ENCODE data around the gene SELENOI.

Gene SELENOI

DNA sequence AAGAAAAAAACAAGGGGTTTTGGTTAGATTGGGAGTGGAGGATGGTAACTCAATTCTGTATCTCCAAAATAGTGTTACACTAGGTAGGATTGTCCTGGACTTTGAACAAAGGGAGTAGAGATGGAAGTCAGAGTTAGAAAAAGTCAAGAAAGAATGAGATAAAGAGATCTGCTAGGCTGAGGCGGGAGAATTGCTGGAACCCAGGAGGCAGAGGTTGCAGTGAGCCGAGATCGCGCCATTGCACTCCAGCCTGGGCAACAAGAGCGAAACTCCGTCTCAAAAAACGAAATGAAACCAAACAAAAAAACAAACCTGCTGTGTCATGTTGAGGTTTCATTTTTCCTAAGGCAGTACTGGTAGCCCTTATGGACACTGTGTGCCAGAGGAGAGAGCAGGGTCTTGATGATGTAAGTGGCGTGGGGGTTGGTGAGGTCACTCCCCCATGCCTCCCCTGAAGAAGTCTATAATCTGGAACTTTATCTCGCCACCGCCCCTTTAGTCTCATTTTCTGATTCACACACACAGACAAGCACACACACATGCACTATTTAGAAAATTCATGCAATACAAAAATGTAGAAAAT is 66.2 kb downstream of the SELENOI start:
- no peak for DNase-seq (ENCODE audit: low spot score)

DNA sequence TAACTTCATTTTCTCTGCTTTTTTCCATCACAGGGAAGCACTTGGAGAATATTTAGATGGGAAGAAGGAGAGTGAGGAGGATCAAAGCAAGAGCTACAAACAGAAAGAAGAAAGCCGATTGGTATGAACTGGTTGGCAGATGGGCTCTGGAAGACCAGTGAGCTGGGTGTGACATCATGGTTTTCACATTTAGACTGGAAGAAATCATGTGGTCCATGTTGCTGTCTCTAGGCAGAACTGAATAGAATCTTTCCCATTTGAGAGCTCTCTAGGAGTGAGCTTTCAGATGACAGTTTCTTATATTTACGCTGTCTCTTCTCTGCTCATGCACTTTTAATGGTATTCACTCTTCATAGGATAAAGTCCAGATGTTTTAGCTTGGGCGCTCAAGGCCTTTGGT is 68.4 kb downstream of the SELENOI start:
- no peak for DNase-seq (ENCODE audit: low spot score)

DNA sequence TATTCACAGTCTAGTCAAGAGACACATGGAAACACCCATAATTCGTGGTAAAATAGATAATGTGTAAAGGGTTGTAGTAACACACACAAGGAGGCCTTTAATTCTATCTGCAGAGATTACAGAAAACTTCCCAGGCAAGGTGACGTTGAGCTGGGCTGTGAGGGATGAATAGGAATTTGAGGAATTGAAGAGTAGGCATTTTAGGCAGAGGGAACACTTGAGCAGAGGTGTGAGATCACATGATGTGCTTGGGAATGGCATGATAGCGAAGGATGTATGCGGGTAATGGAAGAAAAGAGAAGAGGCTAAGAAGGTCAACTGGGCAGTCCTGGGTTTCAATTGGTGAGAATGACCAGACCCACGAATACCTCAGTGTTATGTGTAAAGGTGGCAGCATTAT is 76.0 kb downstream of the SELENOI start:
- no peak for DNase-seq (ENCODE audit: low spot score)

DNA sequence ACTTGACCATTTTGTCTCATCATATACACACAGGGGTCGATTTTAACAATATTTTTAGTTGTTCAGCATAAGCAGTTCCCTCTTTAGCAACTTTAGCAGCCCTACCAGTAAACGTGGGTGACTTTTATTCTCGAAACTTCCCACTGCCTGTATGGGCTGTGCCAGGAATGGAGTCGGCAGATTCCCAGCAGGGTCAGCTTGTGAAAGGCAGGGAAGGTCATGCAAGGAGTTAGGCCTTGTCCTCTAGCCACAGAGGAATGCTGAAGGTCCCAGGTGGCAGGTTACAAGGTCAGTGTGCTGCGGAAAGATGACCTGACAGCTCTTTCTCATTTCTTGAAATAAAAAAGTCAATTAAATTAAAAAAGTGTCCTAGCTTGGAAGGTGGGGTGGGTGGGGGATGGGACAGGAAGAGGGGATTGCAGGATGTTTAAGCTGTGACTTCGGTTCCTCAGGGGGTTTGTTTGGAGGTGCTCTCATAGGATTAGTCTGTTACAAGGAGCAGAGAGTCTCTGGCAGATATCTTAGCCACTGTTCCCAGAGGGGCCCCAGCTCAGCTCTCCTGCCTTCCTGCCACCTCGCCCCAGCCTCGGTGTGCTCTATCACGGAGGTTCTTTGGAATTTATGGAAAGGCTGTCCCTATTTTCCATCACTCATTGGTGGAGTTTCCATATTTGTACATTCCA is 77.1 kb downstream of the SELENOI start:
- no peak for DNase-seq (ENCODE audit: low spot score)

DNA sequence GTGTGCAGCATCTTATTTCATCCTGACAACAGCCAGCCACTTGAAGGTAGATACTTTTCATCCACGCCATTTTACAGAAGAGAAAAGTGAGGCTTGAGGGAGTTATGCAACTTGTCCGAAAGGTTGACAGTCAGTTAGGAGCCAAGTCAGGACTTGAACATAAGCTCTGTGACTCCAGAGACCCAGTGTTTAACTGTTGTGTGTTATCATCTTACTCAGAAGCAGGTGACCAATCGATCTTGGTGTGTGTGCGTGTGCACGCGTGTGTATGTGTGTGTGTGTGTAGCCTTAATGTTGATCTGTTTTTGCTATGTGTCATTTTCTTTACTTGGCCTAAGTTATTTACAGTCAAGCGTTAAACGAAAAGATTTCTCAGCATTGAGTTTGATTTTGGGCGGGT is 77.8 kb downstream of the SELENOI start:
- DNase-seq (ENCODE audit: low spot score) = no peak

DNA sequence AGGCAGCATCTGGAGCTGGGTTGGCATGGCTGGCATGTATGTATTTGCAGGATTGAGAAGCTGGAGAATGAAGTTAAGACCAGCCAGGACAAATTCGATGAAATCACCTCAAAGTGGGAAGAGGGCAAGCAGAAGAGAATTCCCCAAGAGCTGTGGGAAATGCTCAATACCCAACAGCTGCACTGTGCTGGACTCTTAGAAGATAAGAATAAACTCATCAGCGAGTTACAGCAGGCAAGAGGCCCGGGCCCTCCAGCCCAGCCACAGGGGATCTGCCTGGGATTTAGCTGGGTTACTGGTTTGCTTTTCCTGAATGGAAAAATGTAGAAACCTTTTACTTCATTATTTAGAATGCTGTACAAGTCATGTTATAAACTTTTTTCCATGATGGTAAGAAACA is 78.3 kb downstream of the SELENOI start:
- DNase-seq (ENCODE audit: low spot score) = no peak

DNA sequence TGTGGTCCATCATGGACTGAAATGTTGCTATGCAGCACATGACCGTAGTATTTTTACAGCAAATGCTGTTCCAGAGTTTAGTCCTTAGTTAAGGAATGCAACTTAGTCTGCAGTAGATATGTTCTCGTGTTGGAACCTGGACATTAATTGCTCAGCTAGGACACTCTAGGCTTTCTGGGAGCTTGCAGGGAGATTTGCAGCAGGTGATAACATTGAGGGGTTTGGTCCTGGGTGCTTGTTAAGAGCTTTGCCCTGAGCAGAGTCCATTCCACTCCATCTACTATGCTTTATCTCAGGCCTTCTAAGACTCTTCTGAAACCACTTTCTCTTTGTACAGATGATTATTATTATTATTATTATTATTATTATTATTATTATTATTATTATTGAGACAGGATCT is 82.9 kb downstream of the SELENOI start:
- no peak for DNase-seq (ENCODE audit: low spot score)

DNA sequence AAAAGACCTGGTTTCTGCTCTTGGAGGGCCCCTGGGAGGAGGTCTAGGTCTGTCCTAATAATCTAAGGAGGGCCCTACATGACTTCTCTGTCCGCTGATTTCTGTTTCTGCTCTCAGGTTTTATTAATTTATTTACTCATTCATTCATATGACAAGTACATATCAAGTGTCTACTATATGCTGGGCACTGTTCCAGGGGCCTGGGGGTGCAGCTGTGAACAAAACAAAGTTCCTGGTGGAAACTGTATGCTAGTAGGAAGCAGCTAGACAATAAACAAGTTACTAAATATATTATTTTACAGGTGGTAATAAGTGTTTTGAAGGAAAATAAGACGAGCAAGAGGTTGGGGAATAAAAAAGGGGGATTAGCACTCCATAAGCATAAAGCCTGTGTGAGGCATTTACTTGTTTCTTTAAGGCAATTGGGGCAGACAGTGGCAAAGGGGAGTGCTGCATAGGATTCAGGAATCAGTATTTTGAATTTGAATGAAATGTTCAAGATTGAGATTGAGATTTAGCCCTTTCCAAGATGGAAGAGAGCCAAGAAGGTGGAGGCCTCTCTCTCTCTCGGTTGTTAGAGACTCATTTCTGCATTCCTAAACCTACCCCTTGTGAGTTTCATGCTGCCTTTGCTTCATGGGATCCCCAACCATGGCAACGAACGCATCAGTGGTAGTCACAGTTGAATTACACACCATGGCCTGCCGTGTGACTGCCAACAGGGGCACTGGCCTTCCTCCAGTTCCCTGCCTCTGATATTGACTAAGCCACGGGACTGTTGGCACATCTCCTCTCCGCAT is 84.0 kb downstream of the SELENOI start:
- DNase-seq (ENCODE audit: low spot score) = no peak

DNA sequence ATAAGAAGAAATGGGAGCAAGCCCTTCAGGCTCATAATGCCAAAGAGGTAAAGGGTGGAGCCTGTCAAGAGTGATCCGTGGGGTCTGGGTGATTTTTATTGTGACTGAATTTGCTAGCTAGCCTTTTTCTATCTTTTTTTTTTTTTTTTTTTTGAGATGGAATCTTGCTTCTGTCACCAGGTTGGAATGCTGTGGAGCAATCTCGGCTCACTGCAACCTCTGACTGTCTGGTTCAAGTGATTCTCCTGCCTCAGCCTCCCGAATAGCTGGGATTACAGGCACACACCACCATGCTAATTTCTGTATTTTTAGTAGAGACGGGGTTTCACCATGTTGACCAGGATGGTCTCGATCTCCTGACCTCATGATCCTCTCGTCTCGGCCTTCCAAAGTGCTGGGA is 84.9 kb downstream of the SELENOI start:
- DNase-seq (ENCODE audit: low spot score) = no peak

DNA sequence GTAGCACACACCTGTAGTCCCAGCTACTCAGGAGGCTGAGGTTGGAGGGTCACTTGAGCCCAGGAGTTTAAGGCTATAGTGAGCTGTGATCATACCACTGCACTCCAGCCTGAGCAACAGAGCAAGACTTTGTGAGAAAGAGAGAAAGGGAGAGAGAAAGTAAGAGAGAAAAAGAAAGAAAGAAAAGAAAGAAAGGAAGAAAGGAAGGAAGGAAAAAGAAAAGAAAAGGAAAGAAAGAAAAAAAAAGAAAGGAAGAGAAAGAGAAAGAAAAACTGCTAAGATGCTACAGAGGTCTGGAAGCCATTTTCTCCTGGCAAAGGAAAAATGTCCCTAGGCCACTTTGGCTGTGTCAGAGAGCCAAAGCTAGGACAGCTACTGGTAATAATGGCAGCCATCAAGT is 86.4 kb downstream of the SELENOI start:
- DNase-seq (ENCODE audit: low spot score) = no peak

DNA sequence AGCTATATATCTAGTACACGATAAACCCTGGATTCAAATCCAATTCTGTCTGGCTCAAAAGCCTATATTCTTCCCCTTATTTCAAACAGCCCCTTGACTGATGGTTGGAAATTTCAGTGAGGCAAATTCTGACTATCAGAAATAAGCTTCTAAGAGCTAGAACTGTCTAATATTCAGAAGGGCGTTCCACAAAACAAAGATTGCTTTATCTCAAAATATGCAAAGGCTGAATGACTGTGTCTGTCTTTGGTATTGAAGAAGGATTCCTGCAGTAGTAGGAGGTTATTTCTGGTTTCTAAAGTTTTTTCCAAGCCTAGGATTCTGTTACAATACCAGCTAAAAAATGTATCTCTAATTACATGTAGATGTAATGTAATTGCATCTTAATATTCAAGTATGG is 86.9 kb downstream of the SELENOI start:
- no peak for DNase-seq (ENCODE audit: low spot score)

DNA sequence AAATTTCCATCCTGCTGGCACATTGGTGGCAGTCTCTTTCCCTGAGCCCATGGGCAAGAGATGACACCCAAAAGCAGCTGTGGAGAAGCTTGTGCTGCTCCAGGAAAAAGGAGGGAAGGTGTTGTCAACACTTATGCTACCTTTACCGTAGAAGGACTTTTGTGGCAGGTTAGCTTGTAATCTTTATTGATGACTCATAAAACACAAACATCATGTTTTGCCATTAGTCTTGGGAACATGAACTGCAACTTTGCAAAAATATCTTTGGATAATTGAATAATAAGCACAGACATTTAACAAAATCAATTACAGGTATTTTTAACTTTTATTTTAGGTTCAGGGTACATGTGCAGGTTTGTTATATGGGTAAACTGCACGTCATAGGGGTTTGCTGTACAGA is 89.2 kb downstream of the SELENOI start:
- DNase-seq (ENCODE audit: low spot score) = no peak

DNA sequence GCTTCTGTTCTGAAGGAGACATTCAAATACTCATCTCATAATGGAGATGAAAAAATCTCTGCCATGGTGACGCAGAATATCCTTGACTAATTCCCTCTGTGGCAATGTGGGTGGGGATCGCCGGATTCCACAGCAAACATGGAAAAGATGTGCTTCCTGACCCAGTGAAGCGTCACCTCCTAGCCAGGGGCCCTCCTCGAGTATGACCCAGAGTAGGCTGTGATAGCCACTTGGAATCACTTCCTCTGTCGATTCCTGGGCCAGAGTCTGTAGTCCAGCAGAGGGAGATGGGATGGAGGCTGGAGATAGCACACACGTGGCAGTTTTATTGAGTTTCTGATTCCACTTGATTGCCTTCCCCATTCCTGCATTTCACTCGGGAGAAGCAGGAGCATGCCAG is 92.6 kb downstream of the SELENOI start:
- DNase-seq (ENCODE audit: low spot score) = no peak

DNA sequence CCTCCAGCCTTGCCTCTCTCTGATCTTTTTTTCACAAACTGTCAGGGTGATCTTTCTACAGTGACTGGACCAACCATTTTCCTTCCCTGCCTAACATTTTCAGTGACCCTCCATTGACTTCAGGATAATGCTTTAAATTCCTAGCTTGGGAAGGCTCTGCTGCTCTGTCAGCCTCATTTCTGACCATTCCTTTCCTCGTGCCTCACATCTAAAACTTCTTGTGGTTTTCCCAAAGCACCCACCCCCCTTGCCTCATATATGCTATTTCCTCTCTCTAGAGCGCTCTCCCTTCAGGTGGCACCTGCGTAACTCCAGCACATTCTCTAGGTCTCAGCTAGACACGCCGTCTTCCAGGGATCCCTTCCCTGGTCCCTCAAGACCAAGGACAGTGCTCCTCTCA is 93.0 kb downstream of the SELENOI start:
- DNase-seq (ENCODE audit: low spot score) = no peak

DNA sequence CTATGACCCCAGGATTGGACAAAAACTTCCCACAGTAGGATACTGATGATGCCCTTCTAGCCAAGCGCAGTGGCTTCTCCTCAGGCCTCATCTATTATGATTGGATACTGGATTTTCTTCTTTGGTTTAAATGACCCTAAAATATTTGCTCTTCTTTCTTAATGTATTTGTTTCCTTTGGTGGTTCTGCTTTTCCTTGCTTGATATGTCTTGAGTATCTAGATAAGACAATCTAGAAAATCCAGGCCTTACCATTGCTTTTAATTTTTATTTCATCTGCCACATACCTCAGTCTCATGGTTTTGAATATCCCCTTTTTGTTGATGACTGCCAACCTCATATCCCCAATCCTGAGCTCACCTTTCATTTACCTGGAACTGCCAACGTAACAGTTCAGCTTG is 96.4 kb downstream of the SELENOI start:
- no peak for DNase-seq (ENCODE audit: low spot score)

DNA sequence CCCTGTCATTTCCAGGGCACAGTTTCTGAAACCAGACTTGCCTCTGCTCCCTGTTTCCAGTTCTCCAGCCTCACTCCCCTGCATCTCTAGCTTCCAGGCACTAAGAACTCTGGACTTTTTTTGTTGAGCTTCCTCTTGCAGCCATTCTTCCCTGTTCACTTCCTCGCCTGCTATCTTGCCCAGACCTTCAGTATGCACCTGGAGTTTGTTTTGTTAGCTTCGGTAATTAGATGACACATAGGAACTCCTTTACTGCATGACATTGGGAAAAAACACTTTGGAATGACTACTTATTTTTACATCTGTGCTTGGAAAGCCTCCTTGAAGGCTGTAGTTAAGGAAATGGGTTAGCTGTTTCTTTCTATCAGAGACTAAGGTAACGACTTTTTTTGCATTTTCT is 96.8 kb downstream of the SELENOI start:
- no peak for DNase-seq (ENCODE audit: low spot score)

DNA sequence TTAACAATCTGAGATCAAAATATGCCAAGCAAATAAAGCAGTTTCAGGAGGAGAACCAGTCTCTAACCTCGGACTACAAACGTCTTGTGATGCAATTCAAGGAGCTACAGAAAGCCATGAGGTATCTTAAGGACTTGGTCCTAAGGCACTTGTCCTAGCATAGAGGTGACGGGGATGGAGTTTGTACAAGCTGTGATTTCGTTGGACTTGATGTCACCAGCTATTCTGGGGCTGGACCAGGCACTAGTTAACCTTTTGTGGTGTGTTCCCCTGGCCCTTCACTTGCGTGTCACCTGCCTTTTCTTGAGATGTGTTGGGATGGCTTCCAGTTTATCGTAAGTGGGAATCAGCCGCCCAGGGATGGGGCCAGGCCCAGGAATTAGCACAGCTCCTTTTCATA is 98.3 kb downstream of the SELENOI start:
- DNase-seq (ENCODE audit: low spot score) = no peak
